Brain microvascular endothelial cell (primary cell): Measurements from ENCODE around the gene TBL1X.
A peak's percentile ranks its signal among the peaks of the same experiment; 100 is the strongest.

Experiments
- DNase-seq: peaks from one replicate; pipeline ENCODE4 v3.0.0-alpha.2; 2020
- H3K27ac ChIP-seq: fragments of 250-450 bp; sonication (Bioruptor Pico); 2 replicates; pipeline ENCODE4 v1.5.1; 2020; ENCODE audit warnings: mild to moderate bottlenecking, moderate library complexity
- H3K27me3 ChIP-seq: fragments of 250-450 bp; sonication (Bioruptor Pico); replicated peaks from 2 replicates; pipeline ENCODE4 v1.5.1; 2020; ENCODE audit warnings: mild to moderate bottlenecking
- H3K36me3 ChIP-seq: fragments of 250-450 bp; sonication (Bioruptor Pico); replicated peaks from 2 replicates; pipeline ENCODE4 v1.5.1; 2020; ENCODE audit warnings: mild to moderate bottlenecking
- H3K4me3 ChIP-seq: 2 replicates; pipeline ENCODE4 v1.5.1; 2011; ENCODE audit warnings: low read depth, mild to moderate bottlenecking, control low read depth, low read length, moderate library complexity
- CTCF ChIP-seq: IDR thresholded peaks from 2 replicates; pipeline ENCODE4 v1.5.1; 2011; ENCODE audit warnings: low read depth, mild to moderate bottlenecking, moderate library complexity, low read length, control low read depth, inconsistent platforms; ENCODE audit errors: missing control alignments
- in situ Hi-C: cut with HindIII; loops from 2 replicates; pipeline ENCODE4 v1.10.0; 2017; ENCODE audit warnings: low sequenced_read_pairs, low pct_ligation_motif_present

TBL1X gene

GRCh38 chrX:9483376-9483775 lies 18.5 kb downstream of the TBL1X start:
- Histone ChIP-seq H3K36me3 (no peaks in the 10 kb centered on the region), H3K4me3 (no peak overlapping the region), H3K27me3 (no peaks in the 10 kb centered on the region), H3K27ac (no peak overlapping the region)
- DNase-seq = no peak
- in situ Hi-C loops = no loop called here
- TF ChIP-seq CTCF = no peak

- in situ Hi-C loops = no loop called here
- no peaks in the 10 kb centered on the region for H3K27me3 ChIP-seq
- no peak overlapping the region for H3K4me3 ChIP-seq
- no peak for DNase-seq
- no peak overlapping the region for H3K27ac ChIP-seq
- no peak for TF ChIP-seq CTCF
- H3K36me3 ChIP-seq = no peaks in the 10 kb centered on the region
Observed at GRCh38 chrX:9486786-9487387, 22.0 kb downstream of the TBL1X start.

- in situ Hi-C loops = no loop called here
- no peak for TF ChIP-seq CTCF
- Histone ChIP-seq H3K27ac (no peak overlapping the region), H3K4me3 (no peak overlapping the region), H3K36me3 (no peaks in the 10 kb centered on the region), H3K27me3 (no peaks in the 10 kb centered on the region)
- DNase-seq = no peak
Observed at GRCh38 chrX:9488586-9488985, 23.7 kb downstream of the TBL1X start.

GRCh38 chrX:9489234-9489633 lies 24.4 kb downstream of the TBL1X start:
- no peak for TF ChIP-seq CTCF
- in situ Hi-C loops = no loop called here

GRCh38 chrX:9492901-9493300 lies 28.0 kb downstream of the TBL1X start:
- no peak for DNase-seq
- Histone ChIP-seq H3K4me3 (no peak overlapping the region), H3K27me3 (no peaks in the 10 kb centered on the region), H3K36me3 (no peaks in the 10 kb centered on the region), H3K27ac (no peak overlapping the region)
- TF ChIP-seq CTCF = no peak
- in situ Hi-C loops = no loop called here

More at GRCh38 chrX:9489234-9489633, 24.4 kb downstream of the TBL1X start:
- H3K27me3 ChIP-seq = no peaks in the 10 kb centered on the region
- H3K36me3 ChIP-seq = no peaks in the 10 kb centered on the region
- no peak overlapping the region for H3K4me3 ChIP-seq
- no peak for DNase-seq
- no peak overlapping the region for H3K27ac ChIP-seq

GRCh38 chrX:9493936-9494335 lies 29.1 kb downstream of the TBL1X start:
- peak; percentile 5 for DNase-seq
- Histone ChIP-seq H3K27me3 (no peaks in the 10 kb centered on the region), H3K4me3 (no peak overlapping the region), H3K36me3 (no peaks in the 10 kb centered on the region), H3K27ac (no peak overlapping the region)
- no peak for TF ChIP-seq CTCF
- in situ Hi-C loops = no loop called here
